Measurements from ENCODE around the gene PIK3C2G.

Gene PIK3C2G

GRCh38 chr12:18556161-18556560 is 294.8 kb downstream of the PIK3C2G start:
- no peak for DNase-seq (ENCODE audit: low read depth)

DNA sequence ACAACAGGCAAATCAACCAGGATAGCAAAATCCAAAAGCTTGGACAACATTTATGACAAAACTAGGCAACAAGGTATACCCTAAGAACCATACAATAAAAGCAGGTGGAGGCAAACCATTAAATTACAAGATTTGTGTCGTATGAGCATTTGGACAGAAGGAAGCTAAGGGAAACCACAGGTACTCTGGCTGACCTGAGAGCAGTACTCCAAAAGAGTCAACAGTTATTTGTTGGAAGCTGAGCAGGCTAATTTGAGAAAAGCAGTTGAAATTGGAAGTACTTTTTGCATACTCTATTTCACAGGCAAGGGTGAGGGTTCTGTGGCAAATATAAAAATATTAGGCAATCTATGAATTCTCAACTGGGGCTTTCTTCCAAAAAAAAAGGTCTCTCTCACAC is 297.9 kb downstream of the PIK3C2G start:
- no peak for DNase-seq (ENCODE audit: low read depth)

DNA sequence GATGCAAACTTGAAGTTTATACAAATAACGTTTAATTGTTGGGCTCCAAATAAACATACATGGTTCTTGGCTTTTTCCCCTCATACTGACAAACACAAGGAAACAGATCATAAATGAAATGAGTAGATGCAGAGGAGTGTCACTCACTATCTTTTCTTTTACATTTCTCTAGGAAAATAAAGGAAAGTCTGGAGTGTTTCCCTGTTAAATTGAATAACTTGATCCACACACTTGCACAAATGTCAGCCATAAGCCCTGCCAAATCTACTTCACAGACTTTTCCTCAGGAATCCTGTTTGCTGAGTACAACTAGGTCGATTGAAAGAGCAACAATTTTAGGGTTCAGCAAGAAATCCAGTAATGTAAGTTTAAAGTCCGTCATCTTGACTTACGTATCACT is 301.2 kb downstream of the PIK3C2G start:
- DNase-seq (ENCODE audit: low read depth): no peak

GRCh38 chr12:18564306-18564705 is 303.0 kb downstream of the PIK3C2G start:
- DNase-seq (ENCODE audit: low read depth): no peak

- no peak for DNase-seq (ENCODE audit: low read depth)
Measured at GRCh38 chr12:18567787-18568186, 306.5 kb downstream of the PIK3C2G start.

- DNase-seq (ENCODE audit: low read depth): no peak
Measured at GRCh38 chr12:18570543-18570942, 309.2 kb downstream of the PIK3C2G start.

GRCh38 chr12:18576104-18576626 is 314.8 kb downstream of the PIK3C2G start:
- DNase-seq (ENCODE audit: low read depth): no peak

DNA sequence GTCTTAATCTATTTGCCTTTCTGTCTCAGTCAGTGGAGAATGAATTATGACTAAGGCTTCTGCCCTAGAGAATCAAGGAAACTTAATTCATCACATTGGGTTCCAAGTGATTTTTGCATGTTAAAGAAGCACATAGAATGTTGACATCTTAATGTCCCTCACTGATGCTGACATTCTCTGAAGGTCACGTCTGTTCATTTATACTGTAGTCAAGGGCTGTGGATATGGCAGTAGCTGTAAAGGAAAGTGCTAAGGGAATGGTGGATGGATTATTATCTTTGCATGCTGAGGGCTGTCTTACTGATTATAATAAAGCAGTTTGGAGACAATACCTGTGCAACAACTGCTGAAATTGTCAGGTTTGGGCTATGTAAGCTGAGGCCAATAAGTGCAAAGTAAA is 315.3 kb downstream of the PIK3C2G start:
- DNase-seq (ENCODE audit: low read depth): no peak

- DNase-seq (ENCODE audit: low read depth): no peak
Measured at GRCh38 chr12:18578191-18578590, 316.9 kb downstream of the PIK3C2G start.

- DNase-seq (ENCODE audit: low read depth): no peak
Measured at GRCh38 chr12:18580291-18580690, 319.0 kb downstream of the PIK3C2G start.

DNA sequence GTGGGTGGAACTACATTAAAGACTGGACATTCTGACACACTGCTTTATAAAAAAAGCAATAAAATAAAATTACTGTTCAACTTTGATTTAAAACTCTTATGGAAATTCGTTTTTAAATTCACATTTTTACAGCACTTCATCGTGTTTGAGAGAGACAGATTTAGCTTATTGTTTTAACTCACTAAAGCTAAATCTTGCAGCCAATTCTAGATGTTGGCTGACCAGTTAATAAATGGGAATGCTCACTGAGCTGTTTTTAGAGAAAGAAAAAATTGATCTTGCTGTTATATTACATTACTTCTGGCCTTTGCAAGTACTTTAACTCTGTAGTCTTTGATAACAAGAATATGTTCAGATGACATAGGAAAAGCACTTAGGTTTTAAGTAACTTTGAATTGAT is 319.4 kb downstream of the PIK3C2G start:
- DNase-seq (ENCODE audit: low read depth): no peak

DNA sequence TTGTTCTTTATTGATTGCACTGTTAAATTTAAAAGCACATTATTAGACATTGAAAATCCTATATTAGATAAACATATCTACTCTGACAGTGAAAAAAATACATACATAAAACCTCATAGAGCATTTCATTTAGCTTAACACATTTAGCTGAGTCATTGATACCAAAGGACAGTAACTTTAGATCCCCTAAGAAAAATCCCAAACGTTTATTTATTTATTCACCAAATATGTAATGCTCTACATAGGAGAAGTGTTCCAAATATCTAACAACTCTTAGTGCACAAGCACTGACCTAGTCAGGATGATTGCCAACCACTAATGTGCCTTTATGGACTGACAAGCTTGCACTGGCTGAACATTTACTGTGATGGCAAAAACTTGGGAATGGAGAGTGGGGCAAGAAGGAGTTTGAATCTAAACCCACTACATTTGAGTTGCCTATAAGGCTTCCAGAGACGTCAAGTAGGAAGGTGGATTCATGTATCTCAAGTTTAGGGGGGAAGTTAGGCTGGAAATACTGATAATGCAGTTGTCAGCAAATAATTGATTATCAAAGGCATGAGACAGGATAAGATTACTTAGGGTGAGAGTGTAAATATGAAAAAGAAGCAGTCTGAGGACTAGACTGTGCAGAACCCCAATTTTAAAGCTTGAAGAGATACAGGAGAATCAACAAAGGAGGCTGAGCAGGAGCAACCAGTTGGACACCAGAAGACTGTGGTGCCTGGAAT is 320.1 kb downstream of the PIK3C2G start:
- no peak for DNase-seq (ENCODE audit: low read depth)

- DNase-seq (ENCODE audit: low read depth): no peak
Measured at GRCh38 chr12:18583655-18584054, 322.3 kb downstream of the PIK3C2G start.

- no peak for DNase-seq (ENCODE audit: low read depth)
Measured at GRCh38 chr12:18586581-18586980, 325.3 kb downstream of the PIK3C2G start.

GRCh38 chr12:18589316-18589715 is 328.0 kb downstream of the PIK3C2G start:
- no peak for DNase-seq (ENCODE audit: low read depth)

DNA sequence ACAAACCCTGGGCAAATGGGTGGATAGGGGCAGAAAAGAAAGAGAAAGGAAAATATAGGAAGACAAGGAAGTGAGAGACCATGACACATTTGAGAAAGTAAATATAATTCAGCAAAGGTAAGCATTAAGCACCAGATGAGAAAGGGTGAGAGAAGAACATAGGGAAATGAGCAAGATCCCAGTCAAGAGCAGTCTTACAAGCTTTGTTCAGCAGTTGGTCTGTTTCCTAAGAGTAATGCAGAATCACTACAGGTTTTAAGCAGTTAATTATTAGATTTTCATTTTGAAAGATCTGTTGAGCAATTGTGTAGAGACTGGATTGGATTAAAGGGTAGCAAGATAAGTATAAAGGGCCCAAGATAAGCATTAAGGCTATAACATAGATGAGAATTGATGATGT is 330.2 kb downstream of the PIK3C2G start:
- no peak for DNase-seq (ENCODE audit: low read depth)

- no peak for DNase-seq (ENCODE audit: low read depth)
Measured at GRCh38 chr12:18595412-18595811, 334.1 kb downstream of the PIK3C2G start.

GRCh38 chr12:18601962-18602361 is 340.6 kb downstream of the PIK3C2G start:
- DNase-seq (ENCODE audit: low read depth): no peak

DNA sequence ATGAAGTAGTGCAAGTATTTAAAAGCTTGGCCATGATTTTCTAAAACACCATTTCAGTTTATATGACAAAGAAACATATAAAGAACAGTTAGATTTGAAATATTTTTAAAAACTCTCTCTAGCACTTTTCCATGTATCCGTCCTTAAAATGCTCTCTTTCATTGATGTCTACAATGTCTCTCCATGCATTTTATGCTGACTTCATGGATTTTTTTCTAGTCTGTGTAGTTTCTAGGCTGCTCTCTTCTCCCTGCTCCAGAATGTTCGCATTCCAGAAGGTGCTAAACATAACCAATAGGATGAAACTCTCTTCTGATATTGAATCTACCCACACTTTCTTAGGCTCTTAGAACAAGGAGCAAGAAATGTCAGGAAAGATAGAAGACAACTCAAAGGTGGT is 351.7 kb downstream of the PIK3C2G start:
- DNase-seq (ENCODE audit: low read depth): no peak

DNA sequence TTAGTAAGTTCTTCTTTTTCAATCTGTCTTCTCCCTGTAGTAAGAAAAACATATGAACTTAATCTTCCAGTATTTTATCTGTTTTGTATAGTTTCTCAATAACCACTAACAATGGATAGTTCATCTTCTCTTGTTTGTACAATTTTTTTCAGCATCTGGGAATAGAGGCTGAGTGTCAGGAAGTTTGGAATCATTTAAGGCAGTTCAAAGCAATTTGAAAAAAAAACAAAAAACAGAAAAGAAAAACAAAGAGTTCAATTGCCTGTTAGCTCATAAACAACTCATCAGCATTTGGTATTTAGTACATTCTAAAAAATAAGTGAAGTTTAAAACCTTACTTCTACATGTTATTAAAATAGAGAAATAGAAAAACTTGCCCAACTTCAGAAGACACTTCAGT is 359.7 kb downstream of the PIK3C2G start:
- no peak for DNase-seq (ENCODE audit: low read depth)

GRCh38 chr12:18629445-18629844 is 368.1 kb downstream of the PIK3C2G start:
- DNase-seq (ENCODE audit: low read depth): no peak

GRCh38 chr12:18629916-18630315 is 368.6 kb downstream of the PIK3C2G start:
- DNase-seq (ENCODE audit: low read depth): no peak

DNA sequence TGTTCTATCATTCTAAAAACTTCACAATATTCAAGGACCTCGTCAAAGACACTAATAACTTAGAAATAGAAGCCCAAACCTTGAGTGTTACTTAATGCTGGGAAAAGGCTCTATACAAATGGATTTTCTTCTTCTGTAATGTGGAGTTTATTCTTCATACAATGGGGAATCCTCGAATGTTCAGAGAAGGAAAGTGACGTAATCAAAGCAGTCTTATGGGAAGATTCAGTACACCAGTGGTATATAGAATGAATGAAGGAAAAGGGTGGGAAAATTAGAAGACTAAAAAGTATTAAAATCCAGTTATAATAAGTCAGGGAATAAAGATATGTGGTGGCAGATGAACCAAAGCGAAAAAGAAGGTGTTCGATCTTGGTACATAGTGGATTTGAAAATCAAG is 370.0 kb downstream of the PIK3C2G start:
- DNase-seq (ENCODE audit: low read depth): no peak

- no peak for DNase-seq (ENCODE audit: low read depth)
Measured at GRCh38 chr12:18632848-18633247, 371.5 kb downstream of the PIK3C2G start.

Data from activated T-cell treated with anti-CD3 and anti-CD28 coated beads for 48 hours (primary cell).